Stimulated activated CD4-positive, alpha-beta T cell treated with anti-CD3 and anti-CD28 coated beads, Interleukin-2, amount 100 ng/mL, for 48 hours (primary cell): ENCODE measurements around the gene STAT5B.

ENCODE experiments used
- DNase-seq, 2 donors: peaks; one replicate each; pipeline ENCODE4 v3.0.0-alpha.2; 2020

Gene STAT5B

GRCh38 chr17:42174126-42174783 lies 101.9 kb downstream of the STAT5B start:
- no peak for DNase-seq

GRCh38 chr17:42171831-42172230 lies 104.4 kb downstream of the STAT5B start:
- no peak for DNase-seq

- DNase-seq, result no peak
These were observed 106.8 kb downstream of the STAT5B start for GRCh38 chr17:42169351-42169750.

- no peak for DNase-seq
These were observed 108.4 kb downstream of the STAT5B start for GRCh38 chr17:42167807-42168206.

- no peak for DNase-seq
These were observed 109.9 kb downstream of the STAT5B start for GRCh38 chr17:42166196-42166763.

- DNase-seq, result no peak
These were observed 110.4 kb downstream of the STAT5B start for GRCh38 chr17:42165751-42166150.

GRCh38 chr17:42163696-42164407 lies 112.3 kb downstream of the STAT5B start:
- no peak for DNase-seq

- peak; percentile 61 to 63 for DNase-seq
These were observed 113.1 kb downstream of the STAT5B start for GRCh38 chr17:42163113-42163512.

GRCh38 chr17:42160531-42160910 lies 115.7 kb downstream of the STAT5B start:
- DNase-seq, result no peak

GRCh38 chr17:42159796-42160530 lies 116.2 kb downstream of the STAT5B start:
- no peak for DNase-seq

- no peak for DNase-seq
These were observed 120.6 kb downstream of the STAT5B start for GRCh38 chr17:42155614-42156045.

GRCh38 chr17:42153919-42154742 lies 122.1 kb downstream of the STAT5B start:
- DNase-seq, result no peak
